ENCODE data around the gene PTPRJ.

PTPRJ gene

GRCh38 chr11:48066881-48067800 lies 86.8 kb downstream of the PTPRJ start:
- no peak for DNase-seq (ENCODE audit: low read depth, low spot score)
- Histone ChIP-seq H3K36me3 (ENCODE audit: control insufficient read depth, insufficient read depth, low read length) (no peaks in the 10 kb centered on the region), H3K27me3 (ENCODE audit: control insufficient read depth, insufficient read depth, low read length) (no peaks in the 10 kb centered on the region), H3K4me3 (ENCODE audit: low read length) (no peak overlapping the region), H3K27ac (ENCODE audit: low read length) (no peak overlapping the region), H3K4me1 (ENCODE audit: control insufficient read depth, insufficient read depth, low read length) (peaks cover 2% of the 10 kb centered on the region; the same call in 1 of the 2 replicates), H3K9me3 (ENCODE audit: control insufficient read depth, insufficient read depth, low read length) (no peaks in the 10 kb centered on the region)
- WGBS (ENCODE audit: insufficient coverage, insufficient read length), result no CpG with 5 or more reads among the region's 10 CpGs

- Histone ChIP-seq H3K27me3 (ENCODE audit: control insufficient read depth, insufficient read depth, low read length) (no peaks in the 10 kb centered on the region), H3K9me3 (ENCODE audit: control insufficient read depth, insufficient read depth, low read length) (no peaks in the 10 kb centered on the region), H3K4me1 (ENCODE audit: control insufficient read depth, insufficient read depth, low read length) (peaks cover 2% of the 10 kb centered on the region; the same call in 1 of the 2 replicates), H3K27ac (ENCODE audit: low read length) (no peak overlapping the region), H3K36me3 (ENCODE audit: control insufficient read depth, insufficient read depth, low read length) (no peaks in the 10 kb centered on the region), H3K4me3 (ENCODE audit: low read length) (no peak overlapping the region)
- no peak for DNase-seq (ENCODE audit: low read depth, low spot score)
- WGBS (ENCODE audit: insufficient coverage, insufficient read length), result no CpG with 5 or more reads among the region's 8 CpGs
Observed at GRCh38 chr11:48073031-48073861, 92.9 kb downstream of the PTPRJ start.

- H3K9me3 ChIP-seq (ENCODE audit: control insufficient read depth, insufficient read depth, low read length), result no peaks in the 10 kb centered on the region
- H3K36me3 ChIP-seq (ENCODE audit: control insufficient read depth, insufficient read depth, low read length), result no peaks in the 10 kb centered on the region
- WGBS (ENCODE audit: insufficient coverage, insufficient read length), result no CpG with 5 or more reads among the region's 3 CpGs
- H3K27ac ChIP-seq (ENCODE audit: low read length), result no peak overlapping the region
- peaks cover 2% of the 10 kb centered on the region; the same call in 1 of the 2 replicates for H3K4me1 ChIP-seq (ENCODE audit: control insufficient read depth, insufficient read depth, low read length)
- no peak overlapping the region for H3K4me3 ChIP-seq (ENCODE audit: low read length)
- no peak for DNase-seq (ENCODE audit: low read depth, low spot score)
- H3K27me3 ChIP-seq (ENCODE audit: control insufficient read depth, insufficient read depth, low read length), result no peaks in the 10 kb centered on the region
Observed at GRCh38 chr11:48074425-48075181, 94.2 kb downstream of the PTPRJ start.

GRCh38 chr11:48075637-48076036 lies 95.3 kb downstream of the PTPRJ start:
- Histone ChIP-seq H3K4me1 (ENCODE audit: control insufficient read depth, insufficient read depth, low read length) (peaks cover 2% of the 10 kb centered on the region; the same call in 1 of the 2 replicates), H3K36me3 (ENCODE audit: control insufficient read depth, insufficient read depth, low read length) (no peaks in the 10 kb centered on the region), H3K27me3 (ENCODE audit: control insufficient read depth, insufficient read depth, low read length) (no peaks in the 10 kb centered on the region), H3K4me3 (ENCODE audit: low read length) (no peak overlapping the region), H3K9me3 (ENCODE audit: control insufficient read depth, insufficient read depth, low read length) (no peaks in the 10 kb centered on the region), H3K27ac (ENCODE audit: low read length) (no peak overlapping the region)
- no peak for DNase-seq (ENCODE audit: low read depth, low spot score)
- no CpG with 5 or more reads among the region's 7 CpGs for WGBS (ENCODE audit: insufficient coverage, insufficient read length)

- WGBS (ENCODE audit: insufficient coverage, insufficient read length), result no CpG with 5 or more reads among the region's 6 CpGs
- Histone ChIP-seq H3K27me3 (ENCODE audit: control insufficient read depth, insufficient read depth, low read length) (no peaks in the 10 kb centered on the region), H3K4me3 (ENCODE audit: low read length) (no peak overlapping the region), H3K4me1 (ENCODE audit: control insufficient read depth, insufficient read depth, low read length) (peaks cover 2% of the 10 kb centered on the region; the same call in 1 of the 2 replicates), H3K27ac (ENCODE audit: low read length) (no peak overlapping the region), H3K36me3 (ENCODE audit: control insufficient read depth, insufficient read depth, low read length) (no peaks in the 10 kb centered on the region), H3K9me3 (ENCODE audit: control insufficient read depth, insufficient read depth, low read length) (no peaks in the 10 kb centered on the region)
- no peak for DNase-seq (ENCODE audit: low read depth, low spot score)
Observed at GRCh38 chr11:48077251-48077650, 96.9 kb downstream of the PTPRJ start.

- Histone ChIP-seq H3K27ac (ENCODE audit: low read length) (no peak overlapping the region), H3K36me3 (ENCODE audit: control insufficient read depth, insufficient read depth, low read length) (no peaks in the 10 kb centered on the region), H3K27me3 (ENCODE audit: control insufficient read depth, insufficient read depth, low read length) (no peaks in the 10 kb centered on the region), H3K4me1 (ENCODE audit: control insufficient read depth, insufficient read depth, low read length) (peaks cover 2% of the 10 kb centered on the region; the same call in 1 of the 2 replicates), H3K9me3 (ENCODE audit: control insufficient read depth, insufficient read depth, low read length) (no peaks in the 10 kb centered on the region), H3K4me3 (ENCODE audit: low read length) (no peak overlapping the region)
- no peak for DNase-seq (ENCODE audit: low read depth, low spot score)
- no CpG with 5 or more reads among the region's 1 CpG for WGBS (ENCODE audit: insufficient coverage, insufficient read length)
Observed at GRCh38 chr11:48078689-48079088, 98.3 kb downstream of the PTPRJ start.

GRCh38 chr11:48079596-48079995 lies 99.2 kb downstream of the PTPRJ start:
- H3K9me3 ChIP-seq (ENCODE audit: control insufficient read depth, insufficient read depth, low read length), result no peaks in the 10 kb centered on the region
- no CpG with 5 or more reads among the region's 6 CpGs for WGBS (ENCODE audit: insufficient coverage, insufficient read length)
- H3K27me3 ChIP-seq (ENCODE audit: control insufficient read depth, insufficient read depth, low read length), result no peaks in the 10 kb centered on the region
- no peak for DNase-seq (ENCODE audit: low read depth, low spot score)
- H3K4me1 ChIP-seq (ENCODE audit: control insufficient read depth, insufficient read depth, low read length), result peaks cover 2% of the 10 kb centered on the region; the same call in 1 of the 2 replicates
- no peaks in the 10 kb centered on the region for H3K36me3 ChIP-seq (ENCODE audit: control insufficient read depth, insufficient read depth, low read length)
- no peak overlapping the region for H3K4me3 ChIP-seq (ENCODE audit: low read length)
- H3K27ac ChIP-seq (ENCODE audit: low read length), result no peak overlapping the region

- H3K27ac ChIP-seq (ENCODE audit: low read length), result no peak overlapping the region
- H3K4me1 ChIP-seq (ENCODE audit: control insufficient read depth, insufficient read depth, low read length), result peaks cover 2% of the 10 kb centered on the region; the same call in 1 of the 2 replicates
- no peaks in the 10 kb centered on the region for H3K27me3 ChIP-seq (ENCODE audit: control insufficient read depth, insufficient read depth, low read length)
- DNase-seq (ENCODE audit: low read depth, low spot score), result no peak
- no CpG with 5 or more reads among the region's 6 CpGs for WGBS (ENCODE audit: insufficient coverage, insufficient read length)
- no peaks in the 10 kb centered on the region for H3K36me3 ChIP-seq (ENCODE audit: control insufficient read depth, insufficient read depth, low read length)
- no peak overlapping the region for H3K4me3 ChIP-seq (ENCODE audit: low read length)
- no peaks in the 10 kb centered on the region for H3K9me3 ChIP-seq (ENCODE audit: control insufficient read depth, insufficient read depth, low read length)
Observed at GRCh38 chr11:48080301-48080861, 100.0 kb downstream of the PTPRJ start.

GRCh38 chr11:48081151-48082010 lies 101.0 kb downstream of the PTPRJ start:
- Histone ChIP-seq H3K9me3 (ENCODE audit: control insufficient read depth, insufficient read depth, low read length) (no peaks in the 10 kb centered on the region), H3K36me3 (ENCODE audit: control insufficient read depth, insufficient read depth, low read length) (no peaks in the 10 kb centered on the region), H3K27me3 (ENCODE audit: control insufficient read depth, insufficient read depth, low read length) (no peaks in the 10 kb centered on the region), H3K4me3 (ENCODE audit: low read length) (no peak overlapping the region), H3K4me1 (ENCODE audit: control insufficient read depth, insufficient read depth, low read length) (no peaks in the 10 kb centered on the region), H3K27ac (ENCODE audit: low read length) (no peak overlapping the region)
- DNase-seq (ENCODE audit: low read depth, low spot score), result no peak
- no CpG with 5 or more reads among the region's 19 CpGs for WGBS (ENCODE audit: insufficient coverage, insufficient read length)

Data from iPS DF 6.9 (cell line).